NCI-H2081 (cell line): Measurements from ENCODE around the gene KLHL40.

Experiments
- DNase-seq, 2 experiments: peaks; one replicate each; lab custom pipeline; 2025; lab: John Stamatoyannopoulos, UW

The KLHL40 gene, protein sequence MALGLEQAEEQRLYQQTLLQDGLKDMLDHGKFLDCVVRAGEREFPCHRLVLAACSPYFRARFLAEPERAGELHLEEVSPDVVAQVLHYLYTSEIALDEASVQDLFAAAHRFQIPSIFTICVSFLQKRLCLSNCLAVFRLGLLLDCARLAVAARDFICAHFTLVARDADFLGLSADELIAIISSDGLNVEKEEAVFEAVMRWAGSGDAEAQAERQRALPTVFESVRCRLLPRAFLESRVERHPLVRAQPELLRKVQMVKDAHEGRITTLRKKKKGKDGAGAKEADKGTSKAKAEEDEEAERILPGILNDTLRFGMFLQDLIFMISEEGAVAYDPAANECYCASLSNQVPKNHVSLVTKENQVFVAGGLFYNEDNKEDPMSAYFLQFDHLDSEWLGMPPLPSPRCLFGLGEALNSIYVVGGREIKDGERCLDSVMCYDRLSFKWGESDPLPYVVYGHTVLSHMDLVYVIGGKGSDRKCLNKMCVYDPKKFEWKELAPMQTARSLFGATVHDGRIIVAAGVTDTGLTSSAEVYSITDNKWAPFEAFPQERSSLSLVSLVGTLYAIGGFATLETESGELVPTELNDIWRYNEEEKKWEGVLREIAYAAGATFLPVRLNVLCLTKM

GRCh38 chr3:42685363-42685881 is at the start of gene KLHL40:
Gene KLHL40, plus strand, starts transcription at chr3:42685537. Its CDS starts 82 bp downstream, at chr3:42685619.
- no peak for DNase-seq

DNA sequence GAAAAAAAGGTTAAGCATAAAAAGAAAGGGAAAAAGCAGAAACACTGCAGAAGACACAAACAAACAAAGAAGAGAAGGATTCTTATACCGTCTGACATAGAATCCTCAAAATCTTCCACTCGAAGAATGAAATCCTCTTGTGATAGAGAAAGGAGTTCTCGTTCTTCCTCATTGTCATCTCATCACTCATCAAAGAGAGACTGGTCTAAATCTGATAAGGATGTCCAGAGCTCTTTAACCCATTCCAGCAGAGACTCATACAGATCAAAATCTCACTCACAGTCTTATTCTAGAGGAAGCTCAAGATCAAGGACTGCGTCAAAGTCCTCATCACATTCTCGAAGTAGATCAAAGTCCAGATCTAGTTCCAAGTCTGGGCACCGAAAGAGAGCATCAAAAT is 48.3 kb upstream of the KLHL40 start:
- no peak for DNase-seq

DNA sequence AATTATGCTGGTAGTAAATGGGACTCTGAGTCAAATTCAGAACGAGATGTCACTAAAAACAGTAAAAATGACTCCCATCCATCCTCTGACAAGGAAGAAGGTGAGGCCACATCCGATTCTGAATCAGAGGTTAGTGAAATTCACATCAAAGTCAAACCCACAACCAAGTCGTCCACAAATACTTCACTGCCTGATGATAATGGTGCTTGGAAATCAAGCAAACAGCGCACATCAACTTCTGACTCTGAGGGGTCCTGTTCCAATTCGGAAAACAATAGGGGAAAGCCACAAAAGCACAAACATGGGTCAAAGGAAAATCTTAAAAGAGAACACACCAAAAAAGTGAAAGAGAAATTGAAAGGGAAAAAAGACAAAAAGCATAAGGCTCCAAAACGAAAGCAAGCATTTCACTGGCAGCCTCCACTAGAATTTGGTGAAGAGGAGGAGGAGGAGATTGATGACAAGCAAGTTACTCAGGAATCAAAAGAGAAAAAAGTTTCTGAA is 46.9 kb upstream of the KLHL40 start:
- DNase-seq, result no peak

- DNase-seq, result no peak
Measured at GRCh38 chr3:42639192-42639591, 46.1 kb upstream of the KLHL40 start.

GRCh38 chr3:42640129-42640528 is 45.2 kb upstream of the KLHL40 start:
- no peak for DNase-seq

- DNase-seq, result no peak
Measured at GRCh38 chr3:42640771-42641370, 44.5 kb upstream of the KLHL40 start.

GRCh38 chr3:42647821-42648459 is 37.4 kb upstream of the KLHL40 start:
- DNase-seq, result no peak

DNA sequence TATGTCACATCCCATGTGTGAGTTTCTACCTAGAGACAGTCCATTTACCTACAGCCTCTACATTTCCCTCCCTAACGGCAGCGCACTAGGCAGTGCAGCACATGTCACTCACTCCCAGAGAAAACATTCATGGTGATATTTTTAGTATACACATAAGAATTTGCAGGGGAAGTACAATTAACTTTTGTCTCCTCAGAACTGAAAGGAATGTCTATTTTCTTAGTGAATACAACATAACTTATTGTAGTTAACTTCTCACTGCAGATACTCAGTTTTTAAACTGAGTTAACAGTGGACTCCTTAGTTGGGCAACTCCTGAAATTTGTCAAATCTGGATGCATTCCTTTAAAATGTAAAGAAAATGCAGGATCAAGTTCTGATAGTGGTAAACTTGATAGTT is 36.3 kb upstream of the KLHL40 start:
- DNase-seq, result no peak

GRCh38 chr3:42649783-42650182 is 35.6 kb upstream of the KLHL40 start:
- no peak for DNase-seq

- no peak for DNase-seq
Measured at GRCh38 chr3:42651248-42652091, 33.9 kb upstream of the KLHL40 start.

DNA sequence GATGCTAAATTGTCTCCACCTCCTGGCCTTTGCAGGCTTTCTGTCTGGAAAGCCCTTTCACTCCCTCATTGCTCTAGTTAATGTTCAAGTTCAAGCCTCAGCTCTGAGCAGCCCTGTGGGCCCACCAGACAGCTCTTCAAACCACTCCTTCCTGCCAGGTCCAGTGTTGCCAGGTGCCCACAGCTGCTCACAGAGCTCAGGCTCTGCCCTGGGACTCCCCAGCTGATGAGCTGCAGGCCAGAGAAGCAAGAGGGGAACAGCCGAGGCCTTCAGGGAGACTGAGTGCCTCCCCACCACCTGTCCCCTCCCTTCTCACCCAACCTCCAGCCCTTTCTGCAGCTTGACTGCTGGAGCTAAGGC is 33.1 kb upstream of the KLHL40 start:
- no peak for DNase-seq

DNA sequence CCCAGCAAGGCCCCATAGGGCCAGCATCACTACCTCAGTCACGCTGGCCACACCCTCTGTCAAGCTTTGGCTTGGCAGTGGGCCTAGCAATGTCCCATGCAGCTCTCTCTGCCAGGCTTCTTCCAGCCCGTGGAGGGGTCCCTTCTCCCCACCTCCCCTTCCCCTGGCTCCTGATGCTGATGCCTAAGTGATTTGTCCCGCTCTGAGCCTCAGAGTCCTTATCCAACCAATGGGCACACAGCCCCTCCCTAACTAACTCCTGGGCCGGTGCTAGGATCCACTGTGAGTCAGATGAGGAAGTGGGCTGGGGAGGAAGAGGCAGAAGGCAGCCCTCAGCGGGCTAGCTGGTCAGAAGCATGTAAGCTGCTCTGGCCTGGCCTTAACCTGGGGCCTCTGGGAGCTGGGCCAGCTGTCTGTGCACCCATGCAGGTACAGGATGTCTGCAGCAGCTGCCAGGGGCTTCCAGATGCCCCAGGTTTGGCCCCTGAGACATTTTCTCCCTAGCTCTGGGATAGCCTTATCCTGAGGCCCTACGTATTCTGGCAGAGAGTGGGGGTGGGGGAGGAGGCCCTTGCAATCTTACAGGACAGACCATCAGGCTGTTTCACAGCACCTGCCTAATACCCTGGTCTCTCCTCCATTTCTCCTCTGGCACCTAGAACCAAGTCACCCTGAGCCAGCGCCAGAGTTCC is 32.6 kb upstream of the KLHL40 start:
- no peak for DNase-seq

GRCh38 chr3:42653303-42653559 is 32.1 kb upstream of the KLHL40 start:
- DNase-seq, result no peak

DNA sequence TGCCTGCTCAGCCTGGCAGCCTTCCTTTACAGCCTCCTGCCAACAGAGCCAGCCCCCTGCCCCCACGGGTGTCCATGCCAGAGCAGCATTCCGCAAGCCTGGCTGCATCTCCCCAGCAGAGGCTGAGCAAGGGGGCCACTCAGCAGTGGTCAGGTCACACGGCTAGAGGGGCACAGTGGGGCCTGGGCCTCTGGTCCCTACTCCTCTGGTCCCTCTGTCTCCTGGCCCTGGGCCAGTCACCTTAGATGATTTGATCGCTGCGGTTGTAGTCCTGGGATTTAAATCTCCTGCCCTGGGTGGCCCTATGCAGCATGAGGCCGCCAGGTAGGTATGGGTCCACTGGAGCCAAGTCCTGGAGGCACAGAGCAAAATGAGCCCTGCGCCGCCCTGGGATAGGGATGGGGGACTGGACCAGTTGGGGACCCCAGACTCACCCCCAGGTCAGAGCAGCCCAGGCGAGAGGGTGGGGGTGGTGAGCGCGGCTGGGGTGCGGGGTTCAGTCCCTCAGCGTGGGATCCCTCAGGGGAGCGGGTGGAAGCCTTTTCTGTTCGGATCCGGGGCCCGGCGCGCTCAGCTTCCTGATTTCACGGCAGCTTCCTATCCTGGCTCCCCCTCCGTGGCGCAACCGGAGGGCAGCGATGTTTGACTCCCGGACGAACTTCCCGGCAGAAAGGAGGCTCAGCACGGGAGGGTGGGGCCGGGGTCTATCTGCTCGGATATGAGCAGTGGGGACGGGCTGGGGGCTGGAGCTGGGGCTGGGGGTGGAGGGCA is 31.6 kb upstream of the KLHL40 start, which contains the start of gene ZBTB47:
ZBTB47 (plus strand) TSS at position 138 of the 771 bp plus-strand sequence. CDS start 4,659 bp downstream, outside the sequence.
- DNase-seq, result no peak

- DNase-seq, result peak in 1 of 2 experiments; percentile 31
Measured at GRCh38 chr3:42654331-42655201, 30.8 kb upstream of the KLHL40 start.

DNA sequence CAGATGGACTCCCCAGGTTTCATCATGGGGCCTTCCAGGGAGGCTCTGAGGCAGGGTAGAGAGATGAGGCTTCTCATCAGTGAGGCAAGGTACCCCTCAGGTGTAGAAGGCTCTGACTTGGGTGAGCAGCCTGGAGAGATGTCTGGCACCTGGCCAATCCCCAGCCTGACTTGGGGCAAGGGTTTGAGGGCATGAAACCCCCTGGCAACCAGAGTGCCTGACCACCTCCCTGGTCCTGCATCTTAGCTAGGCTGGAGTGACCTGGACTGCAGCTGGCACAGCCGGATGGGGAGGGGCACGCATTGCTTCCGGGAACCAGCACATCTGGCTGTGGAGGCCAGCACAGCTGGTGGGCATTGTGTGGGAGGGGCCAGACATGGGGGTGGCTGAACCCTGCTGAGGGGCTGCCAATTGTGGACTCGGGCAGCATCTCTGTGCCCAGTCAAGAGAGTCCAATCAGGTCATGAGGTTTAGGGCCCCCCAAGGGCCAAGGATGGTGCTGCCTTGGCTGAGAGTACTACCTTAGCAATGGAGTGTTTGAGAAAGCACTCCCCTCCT is 29.9 kb upstream of the KLHL40 start:
- DNase-seq, result no peak

GRCh38 chr3:42655980-42656679 is 29.2 kb upstream of the KLHL40 start:
- no peak for DNase-seq
